Astrocyte of the cerebellum (primary cell): ENCODE measurements around the gene C7.
"Not testable (repeated sequence)": the region's sequence is repeated elsewhere in the genome, so short reads cannot be mapped to it uniquely, and the experiment has no call there.

Experiments
- DNase-seq: peaks from one replicate; pipeline ENCODE4 v3.0.0-alpha.2; 2011; ENCODE audit warnings: low read depth
- H3K4me3 ChIP-seq: 2 replicates; pipeline ENCODE4 v1.5.1; 2011; ENCODE audit warnings: mild to moderate bottlenecking, low read depth, low read length, moderate library complexity
- CTCF ChIP-seq: IDR thresholded peaks from 2 replicates; pipeline ENCODE4 v1.5.1; 2012; ENCODE audit warnings: low read length, low read depth, moderate library complexity, mild to moderate bottlenecking; ENCODE audit errors: missing control alignments
- in situ Hi-C: cut with HindIII; loops from 2 replicates; pipeline ENCODE4 v1.10.0; 2017; ENCODE audit warnings: low sequenced_read_pairs

Gene C7

GRCh38 chr5:41010572-41010971, 101.3 kb downstream of the C7 start:
- no peak for TF ChIP-seq CTCF
- DNase-seq: no peak
- H3K4me3 ChIP-seq: no peak overlapping the region
- in situ Hi-C loops: no loop called here

GRCh38 chr5:41012318-41012717, 103.0 kb downstream of the C7 start:
- no peak for TF ChIP-seq CTCF
- in situ Hi-C loops: no loop called here
- DNase-seq: no peak
- H3K4me3 ChIP-seq: no peak overlapping the region

- H3K4me3 ChIP-seq, in situ Hi-C loops, DNase-seq: not testable (repeated sequence)
Measured at GRCh38 chr5:41022600-41022999, 113.3 kb downstream of the C7 start.
